HFFc6 (cell line): ENCODE data around the gene ARHGEF7. TPM values are rescaled to one million over a fixed set of nuclear protein-coding genes. Genes with fewer than 3 reads are reported as not detected.

Experiments used
- DNase-seq: peaks from one replicate; pipeline ENCODE4 v3.0.0-alpha.2; 2018
- H3K27ac Mint-ChIP-seq: 2 replicates; pipeline ENCODE4 v1.8.0; 2020; ENCODE audit warnings: mild to moderate bottlenecking, mixed read lengths
- H3K27me3 Mint-ChIP-seq: 2 replicates; pipeline ENCODE4 v1.8.0; 2021; ENCODE audit warnings: mild to moderate bottlenecking, moderate library complexity, mixed read lengths; ENCODE audit not compliant: insufficient read depth
- H3K36me3 Mint-ChIP-seq: 2 replicates; pipeline ENCODE4 v1.8.0; 2021; ENCODE audit warnings: low read depth, mixed read lengths
- H3K4me1 Mint-ChIP-seq: 2 replicates; pipeline ENCODE4 v1.8.0; 2020; ENCODE audit warnings: low read depth, mixed read lengths
- H3K4me3 Mint-ChIP-seq: 2 replicates; pipeline ENCODE4 v1.8.0; 2020; ENCODE audit warnings: mild to moderate bottlenecking, moderate library complexity, mixed read lengths
- H3K9me3 Mint-ChIP-seq: 2 replicates; pipeline ENCODE4 v1.8.0; 2020; ENCODE audit warnings: mild to moderate bottlenecking, mixed read lengths
- CTCF ChIP-seq: fragments of 200-600 bp; sonication (generic); IDR thresholded peaks from 2 replicates; pipeline ENCODE4 v1.5.0; 2021; ENCODE audit warnings: antibody characterized with exemption, mild to moderate bottlenecking
- total RNA-seq, 6 experiments: library from RNA; stranded (reverse); fragmentation: NEBNext Ultra II Directional; extraction: Animal tissue kit (Norgen Biotek cat#: 25700); gene quantifications; 2 replicates in 1 of 6; 3 replicates in 5 of 6; pipeline ENCODE4 v1.2.3, GENCODE V29; 2021

The ARHGEF7 gene
- total RNA-seq, 6 experiments from 2014 or later, result 32.3 to 38.1 (median 35.0) TPM

GRCh38 chr13:111156421-111156820 is 41.3 kb downstream of the ARHGEF7 start:
- no peak for DNase-seq
- peak overlapping the region; percentile 21; the same call in 1 of the 2 replicates for H3K4me3 Mint-ChIP-seq
- no peaks in the 10 kb centered on the region for H3K9me3 Mint-ChIP-seq
- peaks cover 26% of the 10 kb centered on the region for H3K36me3 Mint-ChIP-seq
- H3K27ac Mint-ChIP-seq, result peak overlapping the region; percentile 85
- H3K27me3 Mint-ChIP-seq, result peaks cover 1% of the 10 kb centered on the region
- TF ChIP-seq CTCF, result no peak
- peaks cover 29% of the 10 kb centered on the region for H3K4me1 Mint-ChIP-seq

DNA sequence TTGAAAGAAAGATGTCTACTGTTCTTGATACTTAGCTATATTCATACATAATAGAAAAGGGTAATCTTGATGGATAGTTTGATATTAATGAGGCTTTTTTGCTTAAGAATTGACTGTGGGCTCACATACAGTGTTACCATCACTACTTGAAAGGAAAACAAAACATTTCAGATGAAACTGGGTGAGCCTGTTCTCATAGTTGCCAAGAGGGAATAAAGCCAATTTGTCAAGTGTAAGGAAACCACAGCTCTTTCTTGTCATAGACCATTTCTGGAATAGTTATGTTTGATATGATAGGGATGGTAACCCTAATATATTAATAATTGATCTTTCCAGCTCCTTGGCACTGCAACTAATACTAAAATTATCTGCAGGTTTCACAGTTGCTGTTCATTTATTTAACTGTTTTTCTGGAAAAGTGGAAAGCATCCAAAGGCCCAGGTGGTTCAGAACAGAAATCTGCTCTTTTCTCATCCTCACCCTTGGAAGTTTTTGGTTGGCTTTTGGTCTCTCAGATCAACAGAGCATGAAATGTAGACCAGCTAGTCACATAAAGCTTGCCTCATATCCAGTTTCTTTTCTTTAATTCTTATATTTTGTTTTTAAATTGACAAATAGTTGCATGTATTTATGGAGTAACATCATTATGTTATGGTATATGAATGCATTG is 43.2 kb downstream of the ARHGEF7 start:
- H3K27me3 Mint-ChIP-seq, result peaks cover 1% of the 10 kb centered on the region
- H3K27ac Mint-ChIP-seq, result no peak overlapping the region
- H3K9me3 Mint-ChIP-seq, result no peaks in the 10 kb centered on the region
- TF ChIP-seq CTCF, result no peak
- no peak for DNase-seq
- H3K36me3 Mint-ChIP-seq, result peaks cover 26% of the 10 kb centered on the region
- H3K4me1 Mint-ChIP-seq, result peaks cover 22% of the 10 kb centered on the region
- no peak overlapping the region for H3K4me3 Mint-ChIP-seq

DNA sequence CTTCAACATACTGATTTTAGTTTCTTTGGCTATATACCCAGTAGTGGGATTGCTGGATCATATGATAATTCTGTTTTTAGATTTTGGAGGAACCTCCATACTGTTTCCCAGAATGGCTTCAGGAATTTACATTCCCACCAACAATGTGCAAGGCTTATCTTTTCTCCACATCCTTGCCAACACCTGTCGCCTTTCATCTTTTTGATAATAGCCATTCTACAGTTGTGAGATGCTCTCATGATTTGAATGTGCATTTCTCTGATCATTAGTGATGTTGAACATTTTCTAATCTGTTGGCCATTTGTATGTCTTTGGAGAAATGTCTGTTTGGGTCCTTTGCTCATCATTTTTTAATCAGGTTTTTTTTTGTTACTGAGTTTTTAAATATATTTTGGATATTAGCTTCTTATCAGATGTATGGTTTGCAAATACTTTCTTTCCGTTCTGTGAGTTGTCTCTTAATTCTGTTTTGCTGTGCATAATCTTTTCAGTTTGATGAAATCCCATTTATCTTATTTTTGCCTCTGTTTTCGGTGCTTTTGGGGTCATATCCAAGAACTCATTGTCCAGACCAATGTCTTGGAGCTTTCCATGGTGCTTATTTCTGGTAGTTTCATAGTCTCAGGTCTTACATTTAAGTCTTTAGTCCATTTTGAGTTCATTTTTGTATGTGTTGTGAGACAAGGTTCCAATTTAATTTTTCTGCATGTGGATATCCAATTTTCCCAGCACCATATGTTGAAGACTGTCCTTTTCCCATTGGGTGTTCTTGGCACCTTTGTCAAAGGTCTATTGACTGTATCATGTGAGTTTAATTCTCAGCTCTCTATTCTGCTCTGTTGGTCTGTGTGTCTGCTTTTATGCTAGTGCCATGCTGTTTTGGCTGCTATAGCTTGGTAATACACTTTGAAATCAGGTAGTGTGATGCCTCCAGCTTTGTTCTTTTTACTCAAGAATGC is 44.5 kb downstream of the ARHGEF7 start:
- Mint-ChIP-seq H3K4me1 (peaks cover 16% of the 10 kb centered on the region), H3K27me3 (no peaks in the 10 kb centered on the region; the same call in 1 of the 2 replicates), H3K9me3 (no peaks in the 10 kb centered on the region), H3K4me3 (no peak overlapping the region), H3K27ac (no peak overlapping the region), H3K36me3 (peaks cover 30% of the 10 kb centered on the region)
- DNase-seq, result no peak
- no peak for TF ChIP-seq CTCF

DNA sequence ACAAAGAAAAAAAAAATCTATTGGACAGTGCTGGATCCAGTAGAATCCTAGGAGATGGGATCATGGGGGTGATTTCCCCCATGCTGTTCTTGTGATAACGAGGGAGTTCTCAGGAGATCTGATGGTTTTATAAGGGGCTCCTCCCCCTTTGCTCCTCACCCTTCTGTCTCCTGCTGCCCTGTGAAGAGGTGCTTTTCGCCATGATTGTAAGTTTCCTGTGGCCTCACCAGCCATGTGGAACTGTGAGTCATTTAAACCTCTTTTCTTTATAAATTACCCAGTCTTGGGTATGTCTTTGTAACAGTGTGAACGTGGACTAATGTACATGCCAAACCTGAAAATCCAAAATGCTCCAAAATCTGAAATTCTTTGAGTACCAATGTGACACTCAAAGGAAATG is 45.5 kb downstream of the ARHGEF7 start:
- H3K4me3 Mint-ChIP-seq, result no peak overlapping the region
- H3K27me3 Mint-ChIP-seq, result no peaks in the 10 kb centered on the region; the same call in 1 of the 2 replicates
- peaks cover 33% of the 10 kb centered on the region for H3K36me3 Mint-ChIP-seq
- no peaks in the 10 kb centered on the region for H3K9me3 Mint-ChIP-seq
- H3K27ac Mint-ChIP-seq, result no peak overlapping the region
- peaks cover 10% of the 10 kb centered on the region for H3K4me1 Mint-ChIP-seq
- TF ChIP-seq CTCF, result no peak
- DNase-seq, result no peak

- Mint-ChIP-seq H3K36me3 (peaks cover 41% of the 10 kb centered on the region), H3K27ac (no peak overlapping the region), H3K4me1 (0 out of 2 replicates have a peak, but pooled peaks cover 9% of the 10 kb centered on the region), H3K27me3 (no peaks in the 10 kb centered on the region; the same call in 1 of the 2 replicates), H3K9me3 (no peaks in the 10 kb centered on the region), H3K4me3 (no peak overlapping the region)
- TF ChIP-seq CTCF, result no peak
- DNase-seq, result no peak
Observed at GRCh38 chr13:111161601-111162600, 46.8 kb downstream of the ARHGEF7 start.
